CD4-positive, alpha-beta T cell treated with Interleukin-4 for 1 hour (primary cell): ENCODE measurements around the gene ZNF177.
A peak's percentile ranks its signal among the peaks of the same experiment; 100 is the strongest.
"Not testable (repeated sequence)": the region's sequence is repeated elsewhere in the genome, so short reads cannot be mapped to it uniquely, and the experiment has no call there.

Experiments
- DNase-seq, 2 donors: peaks; one replicate each; pipeline ENCODE4 v3.0.0-alpha.2; 2020 to 2022

ZNF177 gene

GRCh38 chr19:9362905-9363304 lies at the start of gene ZNF177:
ZNF177 (plus strand) TSS chr19:9363013; CDS start chr19:9378312, 15,299 bp downstream.
- DNase-seq = no peak

- DNase-seq = no peak
These were observed 49.1 kb upstream of the ZNF177 start for GRCh38 chr19:9313756-9314155.

GRCh38 chr19:9321338-9321737 lies 41.5 kb upstream of the ZNF177 start:
- DNase-seq = no peak

GRCh38 chr19:9321756-9322155 lies 41.1 kb upstream of the ZNF177 start:
- not testable (repeated sequence) for DNase-seq

- DNase-seq = not testable (repeated sequence)
These were observed 40.6 kb upstream of the ZNF177 start for GRCh38 chr19:9322201-9322600.

GRCh38 chr19:9323557-9323918 lies 39.3 kb upstream of the ZNF177 start:
- peak; percentile 77 for DNase-seq

GRCh38 chr19:9323919-9324583 lies 38.8 kb upstream of the ZNF177 start, which contains the start of gene ZNF559:
ZNF559 (plus strand) TSS chr19:9324179; CDS start chr19:9338550, 14,371 bp downstream.
- peak; percentile 97 for DNase-seq

- DNase-seq = no peak
These were observed 38.2 kb upstream of the ZNF177 start for GRCh38 chr19:9324584-9324962.

GRCh38 chr19:9329999-9330398 lies 32.8 kb upstream of the ZNF177 start:
- DNase-seq = no peak

- DNase-seq = no peak
These were observed 20.1 kb upstream of the ZNF177 start for GRCh38 chr19:9342610-9343304.

- no peak for DNase-seq
These were observed 17.8 kb upstream of the ZNF177 start for GRCh38 chr19:9345005-9345404.

- no peak for DNase-seq
These were observed 14.6 kb upstream of the ZNF177 start for GRCh38 chr19:9348253-9348652.

- no peak for DNase-seq
These were observed 14.1 kb upstream of the ZNF177 start for GRCh38 chr19:9348671-9349070.

GRCh38 chr19:9352505-9352904 lies 10.3 kb upstream of the ZNF177 start:
- DNase-seq = no peak

- no peak for DNase-seq
These were observed 9.8 kb upstream of the ZNF177 start for GRCh38 chr19:9353011-9353410.

- DNase-seq = no peak
These were observed 8.2 kb upstream of the ZNF177 start for GRCh38 chr19:9354651-9355050.

- no peak for DNase-seq
These were observed 8.2 kb downstream of the ZNF177 start for GRCh38 chr19:9370738-9371619.

GRCh38 chr19:9381361-9381785 lies 18.6 kb downstream of the ZNF177 start:
- DNase-seq = no peak

GRCh38 chr19:9406798-9407352 lies 44.1 kb downstream of the ZNF177 start:
- DNase-seq = peak; percentile 36 to 53

GRCh38 chr19:9407827-9408226 lies 45.0 kb downstream of the ZNF177 start:
- DNase-seq = no peak

- no peak for DNase-seq
These were observed 50.6 kb downstream of the ZNF177 start for GRCh38 chr19:9413240-9413954.

- DNase-seq = no peak
These were observed 65.1 kb downstream of the ZNF177 start for GRCh38 chr19:9427941-9428340.

- DNase-seq = no peak
These were observed 67.6 kb downstream of the ZNF177 start for GRCh38 chr19:9430444-9430843.
